Stimulated activated CD8-positive, alpha-beta memory T cell treated with anti-CD3 and anti-CD28 coated beads, Interleukin-7, amount 100 ng/mL, for 4 hours (primary cell): ENCODE data around the gene OR5C1.
"Not testable (repeated sequence)": the region's sequence is repeated elsewhere in the genome, so short reads cannot be mapped to it uniquely, and the experiment has no call there.

Source experiments
- DNase-seq, 2 donors: peaks; one replicate each; pipeline ENCODE4 v3.0.0-alpha.2; 2020; ENCODE audit warnings: low read depth in 2 of 2

OR5C1 gene

GRCh38 chr9:122788831-122789230 lies at the start of gene OR5C1:
TSS of gene OR5C1 (plus strand) at chr9:122788933. CDS start at chr9:122788933, 0 bp downstream.
- no peak for DNase-seq

GRCh38 chr9:122742003-122742402 lies 46.7 kb upstream of the OR5C1 start, which contains the start of gene OR1L6:
TSS of gene OR1L6 (plus strand) at chr9:122742303. CDS start at chr9:122749848, 7,545 bp downstream.
- DNase-seq: no peak

- no peak for DNase-seq
These were observed 33.9 kb upstream of the OR5C1 start for GRCh38 chr9:122754825-122755224.

- no peak for DNase-seq
These were observed 20.9 kb upstream of the OR5C1 start for GRCh38 chr9:122767817-122768216.

GRCh38 chr9:122777052-122777451 lies 11.7 kb upstream of the OR5C1 start:
- no peak for DNase-seq

GRCh38 chr9:122777935-122778627 lies 10.7 kb upstream of the OR5C1 start:
- no peak for DNase-seq

GRCh38 chr9:122779181-122779580 lies 9.6 kb upstream of the OR5C1 start:
- no peak for DNase-seq

GRCh38 chr9:122780026-122780425 lies 8.7 kb upstream of the OR5C1 start:
- DNase-seq: no peak

- DNase-seq: no peak
These were observed 7.1 kb upstream of the OR5C1 start for GRCh38 chr9:122781671-122782070.

GRCh38 chr9:122785269-122785668 lies 3.5 kb upstream of the OR5C1 start:
- no peak for DNase-seq

- DNase-seq: no peak
These were observed 2.4 kb upstream of the OR5C1 start for GRCh38 chr9:122786338-122786737.

GRCh38 chr9:122789256-122790046 lies 718 bp downstream of the OR5C1 start:
- DNase-seq: no peak

- DNase-seq: no peak
These were observed 3.3 kb downstream of the OR5C1 start for GRCh38 chr9:122791872-122792669.

GRCh38 chr9:122797316-122798063 lies 8.8 kb downstream of the OR5C1 start:
- no peak for DNase-seq

- DNase-seq: no peak
These were observed 11.6 kb downstream of the OR5C1 start, which contains the start of gene OR1K1 for GRCh38 chr9:122800066-122801060. TSS of gene OR1K1 (plus strand) at chr9:122800123. CDS start at chr9:122800123, 0 bp downstream.

- DNase-seq: no peak
These were observed 17.9 kb downstream of the OR5C1 start for GRCh38 chr9:122806661-122807060.

- DNase-seq: no peak
These were observed 18.7 kb downstream of the OR5C1 start for GRCh38 chr9:122807271-122807900.

- DNase-seq: no peak
These were observed 19.4 kb downstream of the OR5C1 start for GRCh38 chr9:122808141-122808540.

GRCh38 chr9:122809261-122809660 lies 20.5 kb downstream of the OR5C1 start:
- DNase-seq: not testable (repeated sequence)
